Fibroblast of lung (primary cell): ENCODE measurements around the gene NPTX1. TPM values are rescaled to one million over a fixed set of nuclear protein-coding genes. Genes with fewer than 3 reads are reported as not detected.

Source experiments
- DNase-seq, 2 donors: peaks; one replicate each; pipeline versions ENCODE4 v3.0.0 to v3.0.0-alpha.2; 2010; ENCODE audit warnings: low read depth in 2 of 2
- H2AFZ ChIP-seq: 2 replicates; pipeline ENCODE4 v1.5.1; 2012; ENCODE audit warnings: low read length, control low read depth, inconsistent platforms
- H3K27ac ChIP-seq: 2 replicates; pipeline ENCODE4 v1.5.1; 2011; ENCODE audit warnings: low read length, control low read depth; ENCODE audit not compliant: insufficient read depth
- H3K27me3 ChIP-seq: 2 replicates; pipeline ENCODE4 v1.5.1; 2011; ENCODE audit warnings: mild to moderate bottlenecking, low read length; ENCODE audit not compliant: control insufficient read depth, insufficient read depth
- H3K36me3 ChIP-seq: 2 replicates; pipeline ENCODE4 v1.5.1; 2011; ENCODE audit warnings: low read length; ENCODE audit not compliant: control insufficient read depth, insufficient read depth
- H3K4me1 ChIP-seq: 2 replicates; pipeline ENCODE4 v1.5.1; 2011; ENCODE audit warnings: low read length; ENCODE audit not compliant: control insufficient read depth, insufficient read depth; ENCODE audit errors: extremely low read depth
- H3K4me2 ChIP-seq: 2 replicates; pipeline ENCODE4 v1.5.1; 2011; ENCODE audit warnings: low read length, control low read depth; ENCODE audit not compliant: insufficient read depth; ENCODE audit errors: extremely low read depth
- H3K4me3 ChIP-seq, 4 experiments: fragments of 200-600 bp in 1 of 4; sonication (generic) in 1 of 4; replicated peaks in 1 of 4; 2 replicates each; pipeline ENCODE4 v1.5.1; 2011 to 2016; ENCODE audit warnings: low read length in 4 of 4, low read depth in 3 of 4, mild to moderate bottlenecking in 3 of 4, control low read depth in 2 of 4, inconsistent platforms in 1 of 4, mixed read lengths in 1 of 4; ENCODE audit not compliant: insufficient read depth in 1 of 4; ENCODE audit errors: control extremely low read depth in 1 of 4
- H3K79me2 ChIP-seq: 2 replicates; pipeline ENCODE4 v1.5.1; 2012; ENCODE audit warnings: mild to moderate bottlenecking, low read length, inconsistent platforms; ENCODE audit not compliant: control insufficient read depth, insufficient read depth
- H3K9ac ChIP-seq: 2 replicates; pipeline ENCODE4 v1.5.1; 2011; ENCODE audit warnings: mild to moderate bottlenecking, low read length, control low read depth; ENCODE audit not compliant: insufficient read depth
- H3K9me3 ChIP-seq: 2 replicates; pipeline ENCODE4 v1.5.1; 2012; ENCODE audit warnings: low read depth, low read length; ENCODE audit not compliant: control insufficient read depth, insufficient read depth
- H4K20me1 ChIP-seq: 2 replicates; pipeline ENCODE4 v1.5.1; 2011; ENCODE audit warnings: low read length; ENCODE audit not compliant: control insufficient read depth, insufficient read depth; ENCODE audit errors: extremely low read depth
- CTCF ChIP-seq, 2 donors: IDR thresholded peaks in 1 of 2; conservative IDR thresholded peaks in 1 of 2; 1 replicate in 1 of 2; 2 replicates in 1 of 2; pipeline ENCODE4 v1.5.1; 2011 to 2012; ENCODE audit warnings: low read length in 2 of 2, control low read depth in 1 of 2, inconsistent platforms in 1 of 2, low read depth in 1 of 2, mild to moderate bottlenecking in 1 of 2
- EZH2 ChIP-seq: IDR thresholded peaks from 2 replicates; pipeline ENCODE4 v1.5.1; 2012; ENCODE audit warnings: low read length, control low read depth, mild to moderate bottlenecking; ENCODE audit errors: missing control alignments
- polyA plus RNA-seq, 2 donors: library from polyadenylated mRNA; depleted of rRNA in 1 of 2; stranded (reverse) in 1 of 2; unstranded in 1 of 2; fragments of >200 nt; gene quantifications; 2 replicates each; pipeline ENCODE4 v1.2.1, GENCODE V29; 2011 to 2012; ENCODE audit warnings: missing spikeins in 1 of 2
- total RNA-seq: library from RNA; depleted of rRNA; stranded (reverse); fragments of >200 nt; gene quantifications from 2 replicates; pipeline ENCODE4 v1.2.1, GENCODE V29; 2014

The NPTX1 gene
- total and polyA plus RNA-seq, 2 donors (not counting 1 experiment from before 2014, with no cell fraction given) = 14.9 to 31.2 TPM

GRCh38 chr17:80481284-80482057 lies 5.1 kb upstream of the NPTX1 start:
- no peak overlapping the region for H3K4me3 ChIP-seq
- no peak for DNase-seq
- H4K20me1 ChIP-seq = no peaks in the 10 kb centered on the region
- peaks cover 31% of the 10 kb centered on the region for H3K27me3 ChIP-seq
- H3K36me3 ChIP-seq = no peaks in the 10 kb centered on the region
- no peak overlapping the region for H3K4me2 ChIP-seq
- no peak overlapping the region for H3K27ac ChIP-seq
- no peak overlapping the region for H3K9ac ChIP-seq
- no peaks in the 10 kb centered on the region for H3K4me1 ChIP-seq
- H3K9me3 ChIP-seq = no peaks in the 10 kb centered on the region
- H3K79me2 ChIP-seq = peaks cover 2% of the 10 kb centered on the region
- H2AFZ ChIP-seq = no peak overlapping the region
- TF ChIP-seq CTCF (conservative IDR thresholded peaks at IDR 0.05 in 1 of 2, IDR thresholded peaks at IDR 0.05 in 1 of 2; ENCODE audit: low read depth in 1 of 2, low read length in 2 of 2) = no peak
- no peak for TF ChIP-seq EZH2

GRCh38 chr17:80480248-80480647 lies 3.8 kb upstream of the NPTX1 start:
- H3K9ac ChIP-seq = no peak overlapping the region
- H3K79me2 ChIP-seq = peaks cover 7% of the 10 kb centered on the region
- no peaks in the 10 kb centered on the region for H4K20me1 ChIP-seq
- H3K4me3 ChIP-seq = no peak overlapping the region
- H3K27ac ChIP-seq = no peak overlapping the region
- TF ChIP-seq EZH2 (no peak), CTCF (conservative IDR thresholded peaks at IDR 0.05 in 1 of 2, IDR thresholded peaks at IDR 0.05 in 1 of 2; ENCODE audit: low read depth in 1 of 2, low read length in 2 of 2) (no peak)
- no peaks in the 10 kb centered on the region for H3K36me3 ChIP-seq
- H3K4me2 ChIP-seq = no peak overlapping the region
- no peaks in the 10 kb centered on the region for H3K9me3 ChIP-seq
- no peak for DNase-seq
- H3K27me3 ChIP-seq = peaks cover 31% of the 10 kb centered on the region
- no peak overlapping the region for H2AFZ ChIP-seq
- H3K4me1 ChIP-seq = no peaks in the 10 kb centered on the region

- Histone ChIP-seq H3K9ac (no peak overlapping the region), H3K27ac (no peak overlapping the region), H2AFZ (no peak overlapping the region), H3K79me2 (peaks cover 13% of the 10 kb centered on the region), H3K36me3 (no peaks in the 10 kb centered on the region), H3K27me3 (peaks cover 33% of the 10 kb centered on the region), H3K4me1 (peaks cover 2% of the 10 kb centered on the region), H3K9me3 (no peaks in the 10 kb centered on the region), H4K20me1 (no peaks in the 10 kb centered on the region), H3K4me3 (no peak overlapping the region), H3K4me2 (no peak overlapping the region)
- TF ChIP-seq EZH2 (no peak), CTCF (conservative IDR thresholded peaks at IDR 0.05 in 1 of 2, IDR thresholded peaks at IDR 0.05 in 1 of 2; ENCODE audit: low read depth in 1 of 2, low read length in 2 of 2) (no peak)
- DNase-seq = no peak
Observed at GRCh38 chr17:80479246-80479566, 2.8 kb upstream of the NPTX1 start.
